ENCODE data around the gene SLAIN1. TPM values are rescaled to one million over a fixed set of nuclear protein-coding genes. Genes with fewer than 3 reads are reported as not detected.

Gene SLAIN1
- total RNA-seq, 5 donors from 2014 or later (not counting 1 experiment from before 2014, with no cell fraction given), result 37.4 to 41.8 (median 38.9) TPM

- H3K9me3 ChIP-seq, result no peaks in the 10 kb centered on the region
- POLR2A ChIA-PET, result no interaction called here
- no peak overlapping the region for H3K4me3 Mint-ChIP-seq
- no peaks in the 10 kb centered on the region for H3K36me3 ChIP-seq (ENCODE audit: control insufficient read depth in 2 of 2, extremely low read depth in 1 of 2, insufficient read depth in 1 of 2, low read length in 1 of 2)
- H3K9me3 Mint-ChIP-seq, result no peaks in the 10 kb centered on the region
- H3K4me1 Mint-ChIP-seq, result no peaks in the 10 kb centered on the region
- peaks cover 3 to 22% of the 10 kb centered on the region in 2 donors for H3K27me3 Mint-ChIP-seq
- WGBS (ENCODE audit: insufficient coverage), result no CpG with 5 or more reads among the region's 1 CpG
- DNase-seq (no peak), ATAC-seq (replicated peaks in 1 of 4) (no peak)
- H3K4me1 ChIP-seq (ENCODE audit: control insufficient read depth in 1 of 2, extremely low read depth in 1 of 2, insufficient read depth in 2 of 2, low read length in 2 of 2), result no peaks in the 10 kb centered on the region
- no peaks in the 10 kb centered on the region for H3K36me3 Mint-ChIP-seq
- CTCF ChIA-PET, result no interaction called here
- H3K4me3 ChIP-seq (ENCODE audit: control insufficient read depth in 1 of 2, extremely low read depth in 1 of 2, low read length in 1 of 2), result no peak overlapping the region
- no peak overlapping the region for H3K27ac ChIP-seq (ENCODE audit: low read length)
- H3K27ac Mint-ChIP-seq, result no peak overlapping the region
- H3K27me3 ChIP-seq (replicated peaks in 1 of 2; ENCODE audit: control insufficient read depth in 2 of 2, extremely low read depth in 1 of 2, insufficient read depth in 2 of 2, low read length in 1 of 2), result no peaks in the 10 kb centered on the region
Measured at GRCh38 chr13:77806518-77806917, 109.0 kb downstream of the SLAIN1 start.

- DNase-seq (no peak), ATAC-seq (replicated peaks in 1 of 4) (no peak)
- no peaks in the 10 kb centered on the region for H3K36me3 ChIP-seq (ENCODE audit: control insufficient read depth in 2 of 2, extremely low read depth in 1 of 2, insufficient read depth in 1 of 2, low read length in 1 of 2)
- H3K4me3 ChIP-seq (ENCODE audit: control insufficient read depth in 1 of 2, extremely low read depth in 1 of 2, low read length in 1 of 2), result no peak overlapping the region
- Mint-ChIP-seq H3K36me3 (no peaks in the 10 kb centered on the region), H3K4me3 (no peak overlapping the region), H3K4me1 (no peaks in the 10 kb centered on the region), H3K27me3 (peaks cover 3 to 12% of the 10 kb centered on the region in 2 donors), H3K27ac (no peak overlapping the region), H3K9me3 (no peaks in the 10 kb centered on the region)
- H3K27me3 ChIP-seq (replicated peaks in 1 of 2; ENCODE audit: control insufficient read depth in 2 of 2, extremely low read depth in 1 of 2, insufficient read depth in 2 of 2, low read length in 1 of 2), result no peaks in the 10 kb centered on the region
- POLR2A ChIA-PET, result interaction anchor here in 1 of 2 donors (0.6 kb wide), 1 partner anchor 14 kb away, joined by 3 read pairs; no protein-coding TSS in a partner anchor
- CTCF ChIA-PET, result no interaction called here
- WGBS (ENCODE audit: insufficient coverage), result no CpG with 5 or more reads among the region's 6 CpGs
- H3K4me1 ChIP-seq (ENCODE audit: control insufficient read depth in 1 of 2, extremely low read depth in 1 of 2, insufficient read depth in 2 of 2, low read length in 2 of 2), result no peaks in the 10 kb centered on the region
- no peaks in the 10 kb centered on the region for H3K9me3 ChIP-seq
- H3K27ac ChIP-seq (ENCODE audit: low read length), result no peak overlapping the region
Measured at GRCh38 chr13:77807431-77808135, 110.1 kb downstream of the SLAIN1 start.

GRCh38 chr13:77810430-77810829, 112.9 kb downstream of the SLAIN1 start:
- no peak overlapping the region for H3K4me3 ChIP-seq (ENCODE audit: control insufficient read depth in 1 of 2, extremely low read depth in 1 of 2, low read length in 1 of 2)
- Mint-ChIP-seq H3K27ac (no peak overlapping the region), H3K4me1 (no peaks in the 10 kb centered on the region), H3K36me3 (no peaks in the 10 kb centered on the region), H3K4me3 (no peak overlapping the region), H3K9me3 (no peaks in the 10 kb centered on the region), H3K27me3 (peaks cover 3 to 9% of the 10 kb centered on the region in 2 donors)
- H3K9me3 ChIP-seq, result no peaks in the 10 kb centered on the region
- H3K36me3 ChIP-seq (ENCODE audit: control insufficient read depth in 2 of 2, extremely low read depth in 1 of 2, insufficient read depth in 1 of 2, low read length in 1 of 2), result no peaks in the 10 kb centered on the region
- DNase-seq (peak in 1 of 35 experiments; percentile 1), ATAC-seq (replicated peaks in 1 of 4) (no peak)
- CTCF ChIA-PET, result interaction anchor here (0.6 to 0.7 kb wide), 2 partner anchors 84 to 182 kb away, joined by 3 to 7 read pairs; no protein-coding TSS in a partner anchor
- no peaks in the 10 kb centered on the region for H3K4me1 ChIP-seq (ENCODE audit: control insufficient read depth in 1 of 2, extremely low read depth in 1 of 2, insufficient read depth in 2 of 2, low read length in 2 of 2)
- no peaks in the 10 kb centered on the region for H3K27me3 ChIP-seq (replicated peaks in 1 of 2; ENCODE audit: control insufficient read depth in 2 of 2, extremely low read depth in 1 of 2, insufficient read depth in 2 of 2, low read length in 1 of 2)
- POLR2A ChIA-PET, result no interaction called here
- WGBS (ENCODE audit: insufficient coverage), result no CpG with 5 or more reads among the region's 2 CpGs
- no peak overlapping the region for H3K27ac ChIP-seq (ENCODE audit: low read length)

- WGBS (ENCODE audit: insufficient coverage), result no CpG with 5 or more reads among the region's 3 CpGs
- Histone ChIP-seq H3K27me3 (replicated peaks in 1 of 2; ENCODE audit: control insufficient read depth in 2 of 2, extremely low read depth in 1 of 2, insufficient read depth in 2 of 2, low read length in 1 of 2) (no peaks in the 10 kb centered on the region), H3K4me1 (ENCODE audit: control insufficient read depth in 1 of 2, extremely low read depth in 1 of 2, insufficient read depth in 2 of 2, low read length in 2 of 2) (no peaks in the 10 kb centered on the region), H3K4me3 (ENCODE audit: control insufficient read depth in 1 of 2, extremely low read depth in 1 of 2, low read length in 1 of 2) (no peak overlapping the region), H3K27ac (ENCODE audit: low read length) (no peak overlapping the region), H3K9me3 (no peaks in the 10 kb centered on the region), H3K36me3 (ENCODE audit: control insufficient read depth in 2 of 2, extremely low read depth in 1 of 2, insufficient read depth in 1 of 2, low read length in 1 of 2) (no peaks in the 10 kb centered on the region)
- ATAC-seq (replicated peaks in 1 of 4), result no peak
- H3K27me3 Mint-ChIP-seq, result peaks cover 6 to 11% of the 10 kb centered on the region in 2 donors
- no peak for DNase-seq
- H3K9me3 Mint-ChIP-seq, result no peaks in the 10 kb centered on the region
- H3K27ac Mint-ChIP-seq, result no peak overlapping the region
- ChIA-PET CTCF (interaction anchor here in 1 of 2 donors (0.6 kb wide), 1 partner anchor 183 kb away, joined by 7 read pairs; no protein-coding TSS in a partner anchor), POLR2A (no interaction called here)
- no peak overlapping the region for H3K4me3 Mint-ChIP-seq
- no peaks in the 10 kb centered on the region for H3K4me1 Mint-ChIP-seq
- H3K36me3 Mint-ChIP-seq, result no peaks in the 10 kb centered on the region
Measured at GRCh38 chr13:77810878-77811277, 113.4 kb downstream of the SLAIN1 start.

- H3K36me3 ChIP-seq (ENCODE audit: control insufficient read depth in 2 of 2, extremely low read depth in 1 of 2, insufficient read depth in 1 of 2, low read length in 1 of 2), result no peaks in the 10 kb centered on the region
- Mint-ChIP-seq H3K27me3 (peaks cover 6 to 13% of the 10 kb centered on the region in 2 donors), H3K4me1 (no peaks in the 10 kb centered on the region), H3K36me3 (no peaks in the 10 kb centered on the region), H3K9me3 (no peaks in the 10 kb centered on the region), H3K4me3 (no peak overlapping the region), H3K27ac (no peak overlapping the region)
- ATAC-seq (replicated peaks in 1 of 4) (no peak), DNase-seq (no peak)
- H3K27me3 ChIP-seq (replicated peaks in 1 of 2; ENCODE audit: control insufficient read depth in 2 of 2, extremely low read depth in 1 of 2, insufficient read depth in 2 of 2, low read length in 1 of 2), result no peaks in the 10 kb centered on the region
- POLR2A ChIA-PET, result no interaction called here
- no peaks in the 10 kb centered on the region for H3K4me1 ChIP-seq (ENCODE audit: control insufficient read depth in 1 of 2, extremely low read depth in 1 of 2, insufficient read depth in 2 of 2, low read length in 2 of 2)
- H3K4me3 ChIP-seq (ENCODE audit: control insufficient read depth in 1 of 2, extremely low read depth in 1 of 2, low read length in 1 of 2), result no peak overlapping the region
- no peak overlapping the region for H3K27ac ChIP-seq (ENCODE audit: low read length)
- no CpG with 5 or more reads among the region's 2 CpGs for WGBS (ENCODE audit: insufficient coverage)
- CTCF ChIA-PET, result no interaction called here
- no peaks in the 10 kb centered on the region for H3K9me3 ChIP-seq
Measured at GRCh38 chr13:77811381-77811780, 113.9 kb downstream of the SLAIN1 start.

- POLR2A ChIA-PET, result no interaction called here
- H3K27ac Mint-ChIP-seq, result no peak overlapping the region
- no peaks in the 10 kb centered on the region for H3K4me1 Mint-ChIP-seq
- ATAC-seq (replicated peaks in 1 of 4) (no peak), DNase-seq (no peak)
- Histone ChIP-seq H3K4me3 (ENCODE audit: control insufficient read depth in 1 of 2, extremely low read depth in 1 of 2, low read length in 1 of 2) (no peak overlapping the region), H3K27ac (ENCODE audit: low read length) (no peak overlapping the region), H3K4me1 (ENCODE audit: control insufficient read depth in 1 of 2, extremely low read depth in 1 of 2, insufficient read depth in 2 of 2, low read length in 2 of 2) (no peaks in the 10 kb centered on the region), H3K9me3 (no peaks in the 10 kb centered on the region), H3K27me3 (replicated peaks in 1 of 2; ENCODE audit: control insufficient read depth in 2 of 2, extremely low read depth in 1 of 2, insufficient read depth in 2 of 2, low read length in 1 of 2) (no peaks in the 10 kb centered on the region), H3K36me3 (ENCODE audit: control insufficient read depth in 2 of 2, extremely low read depth in 1 of 2, insufficient read depth in 1 of 2, low read length in 1 of 2) (no peaks in the 10 kb centered on the region)
- peaks cover 6 to 13% of the 10 kb centered on the region in 2 donors for H3K27me3 Mint-ChIP-seq
- H3K4me3 Mint-ChIP-seq, result no peak overlapping the region
- CTCF ChIA-PET, result no interaction called here
- H3K9me3 Mint-ChIP-seq, result no peaks in the 10 kb centered on the region
- no peaks in the 10 kb centered on the region for H3K36me3 Mint-ChIP-seq
Measured at GRCh38 chr13:77811981-77812380, 114.5 kb downstream of the SLAIN1 start.
